ENCODE results near the gene PIGC. TPM values are rescaled to one million over a fixed set of nuclear protein-coding genes. Genes with fewer than 3 reads are reported as not detected.

The PIGC gene
- 35.5 and 40.6 TPM in 2 replicates for total RNA-seq (2014; rRNA removed; shearing (Covaris generic))

- DNase-seq (ENCODE audit: low read depth) = peak; percentile 85
Observed at GRCh38 chr1:172443666-172444453, at the start of gene PIGC. Gene PIGC, minus strand, starts transcription at chr1:172444069. Its CDS starts 1,447 bp downstream, at chr1:172442622.

- DNase-seq (ENCODE audit: low read depth) = no peak
Observed at GRCh38 chr1:172492421-172492820, 48.6 kb upstream of the PIGC start.

GRCh38 chr1:172489847-172490246 lies 46.0 kb upstream of the PIGC start:
- DNase-seq (ENCODE audit: low read depth) = no peak

GRCh38 chr1:172488393-172488792 lies 44.5 kb upstream of the PIGC start:
- no peak for DNase-seq (ENCODE audit: low read depth)

GRCh38 chr1:172487550-172487949 lies 43.7 kb upstream of the PIGC start:
- DNase-seq (ENCODE audit: low read depth) = no peak

GRCh38 chr1:172486805-172487454 lies 43.1 kb upstream of the PIGC start:
- DNase-seq (ENCODE audit: low read depth) = no peak

GRCh38 chr1:172485626-172486025 lies 41.8 kb upstream of the PIGC start:
- DNase-seq (ENCODE audit: low read depth) = no peak

- DNase-seq (ENCODE audit: low read depth) = no peak
Observed at GRCh38 chr1:172484252-172484651, 40.4 kb upstream of the PIGC start.

- DNase-seq (ENCODE audit: low read depth) = no peak
Observed at GRCh38 chr1:172483448-172483847, 39.6 kb upstream of the PIGC start.

- no peak for DNase-seq (ENCODE audit: low read depth)
Observed at GRCh38 chr1:172482044-172482443, 38.2 kb upstream of the PIGC start.

GRCh38 chr1:172480431-172480830 lies 36.6 kb upstream of the PIGC start:
- peak; percentile 38 for DNase-seq (ENCODE audit: low read depth)

GRCh38 chr1:172478485-172478884 lies 34.6 kb upstream of the PIGC start:
- peak; percentile 19 for DNase-seq (ENCODE audit: low read depth)

GRCh38 chr1:172477741-172478140 lies 33.9 kb upstream of the PIGC start:
- peak; percentile 76 for DNase-seq (ENCODE audit: low read depth)

- DNase-seq (ENCODE audit: low read depth) = peak; percentile 75
Observed at GRCh38 chr1:172477216-172477615, 33.3 kb upstream of the PIGC start.

GRCh38 chr1:172476218-172476811 lies 32.4 kb upstream of the PIGC start:
- DNase-seq (ENCODE audit: low read depth) = peak; percentile 83

GRCh38 chr1:172473842-172474241 lies 30.0 kb upstream of the PIGC start:
- DNase-seq (ENCODE audit: low read depth) = no peak

GRCh38 chr1:172473302-172473701 lies 29.4 kb upstream of the PIGC start:
- no peak for DNase-seq (ENCODE audit: low read depth)

GRCh38 chr1:172472495-172472894 lies 28.6 kb upstream of the PIGC start:
- DNase-seq (ENCODE audit: low read depth) = no peak

- DNase-seq (ENCODE audit: low read depth) = no peak
Observed at GRCh38 chr1:172471666-172472065, 27.8 kb upstream of the PIGC start.

GRCh38 chr1:172470149-172470548 lies 26.3 kb upstream of the PIGC start:
- no peak for DNase-seq (ENCODE audit: low read depth)

- DNase-seq (ENCODE audit: low read depth) = no peak
Observed at GRCh38 chr1:172469717-172470116, 25.8 kb upstream of the PIGC start.

- DNase-seq (ENCODE audit: low read depth) = no peak
Observed at GRCh38 chr1:172468296-172468695, 24.4 kb upstream of the PIGC start.

GRCh38 chr1:172467446-172467845 lies 23.6 kb upstream of the PIGC start:
- no peak for DNase-seq (ENCODE audit: low read depth)
